Endodermal cell (in vitro differentiated cells): Measurements from ENCODE around the gene PARP14. TPM values are rescaled to one million over a fixed set of nuclear protein-coding genes. Genes with fewer than 3 reads are reported as not detected.
A peak's percentile ranks its signal among the peaks of the same experiment; 100 is the strongest.
"Not testable (repeated sequence)": the region's sequence is repeated elsewhere in the genome, so short reads cannot be mapped to it uniquely, and the experiment has no call there.

Experiments used
- DNase-seq: peaks from one replicate; pipeline ENCODE4 v3.0.0-alpha.2; 2017
- H3K27ac ChIP-seq: 2 replicates; pipeline ENCODE4 v1.5.1; 2013; ENCODE audit warnings: mild to moderate bottlenecking, low read depth, low read length, moderate library complexity
- H3K27me3 ChIP-seq: 2 replicates; pipeline ENCODE4 v1.6.1; 2013; ENCODE audit warnings: mild to moderate bottlenecking, low read length, moderate library complexity; ENCODE audit not compliant: insufficient read depth, control insufficient read depth, poor library complexity, severe bottlenecking
- H3K36me3 ChIP-seq: 2 replicates; pipeline ENCODE4 v1.7.0; 2013; ENCODE audit warnings: mild to moderate bottlenecking, low read length, moderate library complexity; ENCODE audit not compliant: control insufficient read depth, insufficient read depth
- H3K4me1 ChIP-seq: one replicate; pipeline ENCODE4 v1.7.0; 2013; ENCODE audit warnings: low read length; ENCODE audit not compliant: control insufficient read depth, insufficient read depth
- H3K4me3 ChIP-seq: 2 replicates; pipeline ENCODE4 v1.5.1; 2013; ENCODE audit warnings: mild to moderate bottlenecking, low read length, moderate library complexity
- H3K9ac ChIP-seq: 2 replicates; pipeline ENCODE4 v1.6.1; 2013; ENCODE audit warnings: mild to moderate bottlenecking, low read length, moderate library complexity; ENCODE audit not compliant: poor library complexity, severe bottlenecking; ENCODE audit errors: extremely low read depth
- H3K9me3 ChIP-seq: 2 replicates; pipeline ENCODE4 v1.6.1; 2013; ENCODE audit warnings: mild to moderate bottlenecking, low read length, moderate library complexity; ENCODE audit not compliant: control insufficient read depth
- H3K27ac Mint-ChIP-seq: 2 replicates; pipeline ENCODE4 v1.8.0; 2020; ENCODE audit warnings: mixed read lengths
- H3K27me3 Mint-ChIP-seq: 2 replicates; pipeline ENCODE4 v1.8.0; 2021; ENCODE audit warnings: mild to moderate bottlenecking, mixed read lengths; ENCODE audit not compliant: insufficient read depth
- H3K36me3 Mint-ChIP-seq: 2 replicates; pipeline ENCODE4 v1.8.0; 2020; ENCODE audit warnings: low read depth, mixed read lengths
- H3K4me1 Mint-ChIP-seq: 2 replicates; pipeline ENCODE4 v1.8.0; 2020; ENCODE audit warnings: mixed read lengths
- H3K4me3 Mint-ChIP-seq: 2 replicates; pipeline ENCODE4 v1.8.0; 2020; ENCODE audit warnings: mild to moderate bottlenecking, moderate library complexity, mixed read lengths
- H3K9me3 Mint-ChIP-seq: 2 replicates; pipeline ENCODE4 v1.8.0; 2020; ENCODE audit warnings: mild to moderate bottlenecking, mixed read lengths
- CTCF ChIP-seq: fragments of 200-600 bp; sonication (generic); conservative IDR thresholded peaks from 2 replicates; pipeline ENCODE4 v1.5.0; 2021; ENCODE audit warnings: antibody characterized with exemption, mild to moderate bottlenecking
- WGBS, 2 experiments: methylation state at CpG; one replicate each; pipeline versions ENCODE4 v1.1.5 to v1.1.7; 2013; ENCODE audit warnings: missing lambda C conversion rate in 2 of 2, mixed read lengths in 1 of 2; ENCODE audit not compliant: insufficient coverage in 1 of 2, insufficient read length in 1 of 2; 5-methylcytosine and 5-hydroxymethylcytosine counted together
- total RNA-seq, 2 donors: library from RNA; stranded (reverse); fragmentation: NEBNext Ultra II Directional in 1 of 2; extraction: Animal tissue kit (Norgen Biotek cat#: 25700) in 1 of 2; gene quantifications; 2 replicates in 1 of 2; 3 replicates in 1 of 2; pipeline ENCODE4 v1.2.1, GENCODE V29; 2021

PARP14 gene
- total RNA-seq, 2 donors from 2014 or later = 16.4 to 19.1 TPM

GRCh38 chr3:122679882-122680474 lies 661 bp upstream of the PARP14 start:
- Mint-ChIP-seq H3K36me3 (peaks cover under 1% of the 10 kb centered on the region), H3K27ac (peak overlapping the region; percentile 77), H3K27me3 (peaks cover 6% of the 10 kb centered on the region), H3K4me3 (peak overlapping the region; percentile 68), H3K9me3 (no peaks in the 10 kb centered on the region), H3K4me1 (peaks cover 15% of the 10 kb centered on the region)
- H3K36me3 ChIP-seq = no peaks in the 10 kb centered on the region
- H3K4me1 ChIP-seq = no peaks in the 10 kb centered on the region
- no peak overlapping the region for H3K27ac ChIP-seq
- H3K9ac ChIP-seq = no peak overlapping the region
- no peak for TF ChIP-seq CTCF
- no peaks in the 10 kb centered on the region for H3K9me3 ChIP-seq
- peaks cover 8% of the 10 kb centered on the region for H3K27me3 ChIP-seq
- 84 to 87% methylated on average over 5 to 10 of the region's 10 CpGs for WGBS, 2 experiments
- H3K4me3 ChIP-seq = peak overlapping the region; percentile 78
- DNase-seq = peak; percentile 56

- Histone ChIP-seq H3K4me3 (peak overlapping the region; percentile 64), H3K9ac (no peak overlapping the region), H3K27me3 (peaks cover 8% of the 10 kb centered on the region), H3K4me1 (no peaks in the 10 kb centered on the region), H3K27ac (no peak overlapping the region), H3K9me3 (no peaks in the 10 kb centered on the region), H3K36me3 (no peaks in the 10 kb centered on the region)
- peaks cover 5% of the 10 kb centered on the region for H3K36me3 Mint-ChIP-seq
- TF ChIP-seq CTCF = no peak
- H3K4me1 Mint-ChIP-seq = peaks cover 15% of the 10 kb centered on the region
- DNase-seq = peak; percentile 61
- peaks cover 6% of the 10 kb centered on the region for H3K27me3 Mint-ChIP-seq
- no peaks in the 10 kb centered on the region for H3K9me3 Mint-ChIP-seq
- 55 to 100% methylated on average over 3 to 24 of the region's 24 CpGs for WGBS, 2 experiments
- H3K27ac Mint-ChIP-seq = peak overlapping the region; percentile 52
- peak overlapping the region; percentile 68 for H3K4me3 Mint-ChIP-seq
Measured at GRCh38 chr3:122681284-122681973, 790 bp downstream of the PARP14 start.

GRCh38 chr3:122681974-122682409 lies 1.4 kb downstream of the PARP14 start:
- Histone ChIP-seq H3K4me3 (no peak overlapping the region), H3K4me1 (no peaks in the 10 kb centered on the region), H3K9me3 (no peaks in the 10 kb centered on the region), H3K27ac (no peak overlapping the region), H3K9ac (no peak overlapping the region), H3K36me3 (no peaks in the 10 kb centered on the region), H3K27me3 (peaks cover 8% of the 10 kb centered on the region)
- no peak overlapping the region for H3K27ac Mint-ChIP-seq
- H3K9me3 Mint-ChIP-seq = no peaks in the 10 kb centered on the region
- peak overlapping the region; percentile 68 for H3K4me3 Mint-ChIP-seq
- H3K36me3 Mint-ChIP-seq = peaks cover 11% of the 10 kb centered on the region
- peaks cover 6% of the 10 kb centered on the region for H3K27me3 Mint-ChIP-seq
- peaks cover 15% of the 10 kb centered on the region for H3K4me1 Mint-ChIP-seq
- WGBS, 2 experiments = 97 to 100% methylated on average over 3 of the region's 3 CpGs
- no peak for DNase-seq
- no peak for TF ChIP-seq CTCF

- not testable (repeated sequence) for H3K4me3 ChIP-seq, H3K36me3 ChIP-seq, H3K9me3 Mint-ChIP-seq, DNase-seq, H3K9ac ChIP-seq, H3K27ac ChIP-seq, H3K4me1 ChIP-seq, H3K9me3 ChIP-seq, H3K27me3 ChIP-seq, H3K27me3 Mint-ChIP-seq, H3K4me3 Mint-ChIP-seq, H3K27ac Mint-ChIP-seq
- H3K36me3 Mint-ChIP-seq = peaks cover 14% of the 10 kb centered on the region
- 84 to 95% methylated on average over 8 to 11 of the region's 11 CpGs for WGBS, 2 experiments
- H3K4me1 Mint-ChIP-seq = peaks cover 15% of the 10 kb centered on the region
Measured at GRCh38 chr3:122682778-122683411, 2.3 kb downstream of the PARP14 start.
